NCI-H774 (cell line): ENCODE data around the gene FAM98B.

Experiments
- DNase-seq: peaks from one replicate; lab custom pipeline; 2025; lab: John Stamatoyannopoulos, UW

Gene FAM98B

DNA sequence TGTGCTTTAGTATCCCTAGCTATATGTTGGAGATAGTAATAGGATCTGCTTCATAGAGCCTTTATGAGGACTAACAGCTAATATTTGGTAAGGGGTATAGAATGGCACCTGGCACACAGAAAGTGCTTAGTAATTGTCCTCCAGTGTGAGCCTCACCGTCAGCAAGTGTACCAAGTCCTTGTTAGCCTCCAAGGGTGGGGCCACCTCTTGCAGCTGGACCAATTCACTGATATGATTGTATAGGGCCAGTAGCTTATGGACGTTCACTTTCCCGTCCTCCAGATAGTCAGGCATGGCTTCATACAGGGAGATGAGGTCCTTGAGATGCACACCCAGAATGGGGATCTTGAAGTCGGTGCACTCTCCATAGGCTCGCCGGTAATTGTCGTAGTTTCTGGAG lies 53.6 kb downstream of the FAM98B start:
- DNase-seq: no peak

DNA sequence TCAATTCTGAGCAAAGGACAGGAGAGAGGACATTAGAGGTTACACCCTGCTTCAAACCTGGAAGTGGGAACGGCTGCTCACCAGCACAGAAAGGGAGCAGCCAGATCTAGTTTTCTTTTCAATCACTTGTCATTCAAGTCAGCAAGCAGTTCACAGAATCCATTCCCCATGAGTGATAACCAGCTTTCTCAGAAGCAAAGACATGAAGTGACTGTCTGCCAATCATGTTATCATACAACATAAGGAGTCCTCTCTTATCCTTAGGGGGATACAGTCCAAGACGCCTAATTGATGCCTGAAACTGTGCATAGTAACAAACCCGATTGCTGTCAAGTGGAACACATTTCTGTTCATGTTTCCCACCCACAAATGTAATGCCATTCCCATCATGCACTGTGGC lies 54.7 kb downstream of the FAM98B start:
- DNase-seq: no peak

- no peak for DNase-seq
Observed at GRCh38 chr15:38509152-38509551, 55.2 kb downstream of the FAM98B start.

DNA sequence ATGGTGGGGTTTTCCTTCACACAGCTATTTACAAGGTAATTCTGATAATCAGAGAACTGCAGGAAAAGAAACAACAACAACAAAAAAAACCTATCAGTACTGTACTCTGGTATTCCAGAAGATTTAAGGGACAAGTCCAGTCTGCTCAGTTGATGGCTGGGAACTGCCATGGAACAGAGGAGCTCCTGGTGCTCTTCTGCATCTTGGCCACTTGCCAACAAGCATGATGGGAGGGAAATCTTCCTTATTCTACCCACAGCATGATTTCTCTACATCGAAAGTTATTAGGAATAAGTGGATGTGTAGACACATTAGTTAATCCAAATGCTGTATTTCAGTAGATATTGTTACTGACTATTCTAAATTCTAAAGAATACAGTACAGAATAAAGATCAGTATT lies 59.0 kb downstream of the FAM98B start:
- no peak for DNase-seq

GRCh38 chr15:38514601-38515000 lies 60.7 kb downstream of the FAM98B start:
- DNase-seq: no peak

DNA sequence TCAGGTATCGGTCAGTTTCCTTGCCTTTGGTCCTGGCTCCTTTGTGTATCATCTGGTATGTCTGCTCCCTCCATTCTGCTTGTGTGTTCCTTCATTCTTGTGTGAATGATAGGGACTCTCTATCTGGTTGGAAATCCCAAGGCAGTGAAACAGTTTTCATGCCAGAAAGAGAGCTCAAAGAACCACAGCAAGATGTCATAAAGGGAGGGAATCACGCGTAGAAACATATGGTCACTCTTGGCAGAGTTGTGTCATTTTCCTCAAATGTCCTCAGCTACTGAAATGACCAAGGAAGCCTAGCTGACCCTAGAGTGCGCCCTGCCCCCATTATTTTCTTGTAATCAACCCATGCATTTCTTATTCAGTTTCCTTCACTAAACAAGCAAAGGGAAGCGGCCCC lies 62.7 kb downstream of the FAM98B start:
- no peak for DNase-seq

DNA sequence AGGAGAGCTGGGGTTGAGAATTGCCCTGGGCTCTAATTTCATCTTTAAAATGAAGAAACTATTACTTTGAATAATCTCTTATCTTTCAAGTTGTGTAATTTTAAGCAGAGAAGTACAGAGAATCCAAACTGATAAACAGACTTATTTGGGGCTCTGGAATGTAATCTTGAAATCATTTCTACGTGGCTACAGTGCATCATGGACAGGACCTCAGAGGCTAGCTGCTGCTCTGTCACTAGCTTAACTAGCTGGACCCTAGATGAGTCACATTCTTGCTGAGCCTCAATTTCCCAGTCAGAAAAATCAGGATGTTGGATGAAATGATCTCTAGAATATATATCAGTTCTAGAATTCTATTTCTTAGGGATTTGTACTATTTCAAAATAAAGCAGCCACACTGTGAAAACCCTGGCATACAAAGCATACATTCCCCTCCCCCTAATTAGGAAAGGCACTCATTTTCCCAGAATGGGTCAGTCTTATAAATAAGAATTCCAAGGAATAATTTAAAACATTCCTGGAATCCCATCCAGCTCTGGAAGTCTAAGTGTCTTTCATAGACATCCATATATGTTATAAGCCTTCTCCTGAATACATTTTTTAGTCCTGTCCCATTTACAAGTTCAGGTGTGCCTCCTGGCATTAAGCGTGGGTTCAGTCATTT lies 63.5 kb downstream of the FAM98B start:
- no peak for DNase-seq

- no peak for DNase-seq
Observed at GRCh38 chr15:38518084-38518483, 64.2 kb downstream of the FAM98B start.

GRCh38 chr15:38520035-38520434 lies 66.1 kb downstream of the FAM98B start:
- no peak for DNase-seq

DNA sequence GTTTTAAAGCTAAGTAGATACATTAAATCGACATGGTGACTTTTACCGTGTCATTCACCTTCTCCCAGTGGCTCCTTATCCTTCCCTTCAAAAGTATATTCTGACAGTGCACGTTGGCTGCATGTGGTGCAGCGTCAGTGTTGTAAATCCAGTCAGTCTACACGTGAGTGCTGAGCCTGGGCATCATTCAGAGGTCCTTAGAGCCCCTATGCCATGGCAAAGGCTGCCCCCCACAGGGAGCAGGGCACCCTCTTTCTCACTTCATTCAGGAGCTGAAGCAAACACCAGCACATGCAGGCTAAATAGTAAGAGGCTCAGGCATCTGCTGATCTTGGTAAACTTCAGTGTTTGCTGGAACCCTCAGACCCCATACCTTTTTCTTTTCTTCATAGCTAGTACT lies 67.4 kb downstream of the FAM98B start:
- no peak for DNase-seq

DNA sequence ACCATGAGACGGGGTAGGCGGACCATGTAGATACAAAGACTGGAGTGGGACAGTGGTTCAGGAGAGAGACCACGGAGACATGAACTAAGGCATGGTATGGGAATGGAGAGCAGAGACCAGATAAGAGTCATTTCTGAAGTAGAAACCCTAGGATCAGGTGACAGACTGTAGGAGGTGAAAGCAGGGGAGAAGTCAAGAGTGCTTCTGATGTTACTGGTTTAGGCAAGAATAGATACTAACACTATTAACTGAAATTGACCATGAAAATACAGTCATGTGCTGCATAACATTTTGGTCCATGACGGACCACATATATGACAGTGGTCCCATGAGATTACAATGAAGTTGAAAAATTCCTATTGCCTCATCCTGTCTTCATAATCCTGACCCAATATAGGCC lies 69.0 kb downstream of the FAM98B start:
- no peak for DNase-seq

DNA sequence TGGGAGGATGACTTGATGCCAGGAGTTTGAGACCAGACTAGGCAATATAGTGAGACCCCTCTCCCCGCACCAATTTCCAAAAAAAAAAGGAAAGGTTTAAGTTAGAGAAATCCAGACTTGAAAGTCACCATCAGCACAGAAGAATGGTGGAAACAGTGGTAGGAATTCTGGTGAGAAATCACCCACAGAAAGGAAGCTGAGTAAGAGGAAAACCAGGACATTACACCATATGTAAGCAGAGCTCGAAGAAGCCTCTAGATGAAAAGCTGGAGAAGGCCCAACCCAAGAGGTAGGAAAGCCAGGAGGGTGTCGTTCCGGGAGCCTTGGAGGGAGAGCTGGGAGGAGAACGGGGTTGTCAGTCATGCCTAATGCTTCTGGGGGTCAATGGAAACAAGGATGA lies 70.2 kb downstream of the FAM98B start:
- DNase-seq: no peak

DNA sequence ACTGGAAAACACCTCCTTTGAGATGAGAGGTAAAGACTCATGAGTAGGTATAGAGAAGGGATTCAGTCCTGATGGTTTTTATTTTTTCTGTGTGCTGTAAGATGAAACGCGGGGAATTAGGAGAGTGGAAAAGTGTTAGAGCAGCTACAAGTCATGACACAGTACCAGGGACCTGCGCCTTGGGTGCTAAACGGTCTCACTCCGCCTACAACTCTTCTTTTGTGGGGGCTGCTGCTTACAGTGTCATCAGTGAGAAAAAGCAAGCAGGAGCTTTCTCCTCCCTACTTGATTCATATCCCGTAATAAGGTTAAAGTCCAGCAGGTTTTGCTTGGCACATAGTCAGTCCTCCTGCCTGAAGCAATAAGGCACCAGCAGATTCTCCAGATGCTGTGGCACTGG lies 71.6 kb downstream of the FAM98B start:
- no peak for DNase-seq

DNA sequence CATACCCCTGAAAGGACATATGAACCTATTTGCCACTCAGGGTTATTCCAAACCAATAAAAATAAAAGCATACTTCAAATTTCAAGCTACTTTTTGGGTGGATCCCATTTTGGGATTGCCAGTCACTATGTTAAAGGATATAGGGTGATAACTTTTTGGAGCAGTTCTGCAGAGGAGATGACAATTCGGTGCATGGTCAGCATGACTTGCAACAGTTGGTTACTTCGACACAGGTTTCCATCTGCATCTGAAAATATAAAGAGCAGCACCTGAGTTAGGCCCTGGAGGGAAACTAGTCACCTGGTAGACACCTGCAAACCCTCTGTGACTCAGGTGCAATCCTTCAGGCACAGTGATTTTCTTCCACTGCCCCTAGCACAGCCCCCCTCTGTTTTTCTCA lies 72.2 kb downstream of the FAM98B start:
- DNase-seq: no peak

DNA sequence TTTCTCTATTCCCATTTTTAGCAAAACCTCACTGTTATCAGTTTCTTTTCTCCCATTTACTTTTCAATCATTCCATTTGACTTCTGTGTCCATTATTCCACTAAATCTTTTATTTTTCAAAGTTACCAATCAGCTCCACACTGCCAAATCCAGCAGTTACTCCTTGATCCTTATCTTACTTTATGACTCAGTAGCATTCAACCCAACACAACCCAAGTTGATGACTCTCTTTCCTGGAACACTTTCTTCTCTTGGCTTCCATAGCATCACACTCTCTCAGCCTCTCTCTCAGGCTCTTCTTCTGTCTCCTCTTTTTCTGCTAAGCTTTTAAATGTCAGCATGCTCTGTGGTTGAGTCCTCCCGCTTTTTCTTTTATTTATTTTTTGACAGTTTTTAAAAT lies 74.4 kb downstream of the FAM98B start:
- no peak for DNase-seq

DNA sequence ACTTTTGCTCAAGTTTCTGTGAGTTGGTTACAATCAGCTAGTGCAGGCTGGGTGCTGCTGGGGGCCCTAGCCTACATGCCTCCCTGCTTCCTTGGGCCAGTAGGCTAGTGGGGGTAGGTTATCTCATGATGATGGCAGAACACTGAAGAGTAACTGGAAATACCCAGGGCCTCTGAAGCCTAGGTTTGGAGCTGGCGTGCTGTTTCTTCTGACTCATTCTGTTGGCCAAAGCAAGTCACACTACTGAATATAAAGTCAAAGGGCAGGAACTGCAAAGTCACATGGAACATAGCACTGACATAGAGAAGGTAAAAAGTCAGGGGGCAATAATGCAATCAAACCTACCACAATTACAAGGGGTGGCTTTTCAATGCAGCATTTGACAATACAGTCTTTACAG lies 76.2 kb downstream of the FAM98B start:
- no peak for DNase-seq

GRCh38 chr15:38531509-38531908 lies 77.6 kb downstream of the FAM98B start:
- no peak for DNase-seq

DNA sequence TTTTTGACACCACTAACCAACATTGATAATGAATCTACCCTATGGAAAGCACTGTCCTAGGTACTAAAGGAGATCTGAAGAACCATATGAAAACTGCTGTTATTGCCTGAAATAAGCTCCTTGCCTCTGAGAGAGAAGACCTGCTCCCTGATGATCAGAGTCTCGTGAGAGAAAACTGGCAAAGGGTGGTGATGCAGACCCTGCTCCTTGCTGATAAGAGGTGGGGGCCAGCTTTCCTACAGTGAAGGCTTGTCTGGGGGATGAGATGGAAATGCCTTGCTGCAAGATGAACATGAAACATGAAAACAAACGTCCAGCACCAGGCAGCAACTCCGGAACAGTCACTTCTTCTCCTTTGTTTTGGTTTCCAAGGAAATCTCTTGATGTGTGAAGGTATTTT lies 78.8 kb downstream of the FAM98B start:
- no peak for DNase-seq

DNA sequence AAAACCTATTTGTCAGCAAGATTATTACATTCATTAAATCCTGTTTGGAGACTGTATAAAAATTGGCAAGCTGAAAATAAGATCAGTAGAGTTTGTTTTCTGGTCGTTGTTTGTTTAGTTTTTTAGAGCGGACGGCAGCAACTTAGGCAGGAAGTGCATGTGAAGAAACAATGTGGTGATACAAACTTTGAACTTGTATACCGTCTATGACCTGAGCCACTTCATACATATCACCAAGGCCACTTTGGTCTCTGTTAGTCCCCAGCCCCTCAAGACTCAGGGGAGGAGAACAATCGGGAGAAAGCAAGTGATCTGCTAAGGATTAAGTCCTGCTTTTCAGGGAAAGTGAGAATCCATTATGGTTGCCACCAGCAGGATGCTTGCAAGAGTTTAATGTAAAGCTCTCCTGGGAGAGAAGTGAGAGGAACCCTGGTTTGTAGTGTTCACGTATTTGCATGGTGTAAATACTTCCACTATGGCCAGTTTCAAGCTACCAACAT lies 79.5 kb downstream of the FAM98B start:
- no peak for DNase-seq

DNA sequence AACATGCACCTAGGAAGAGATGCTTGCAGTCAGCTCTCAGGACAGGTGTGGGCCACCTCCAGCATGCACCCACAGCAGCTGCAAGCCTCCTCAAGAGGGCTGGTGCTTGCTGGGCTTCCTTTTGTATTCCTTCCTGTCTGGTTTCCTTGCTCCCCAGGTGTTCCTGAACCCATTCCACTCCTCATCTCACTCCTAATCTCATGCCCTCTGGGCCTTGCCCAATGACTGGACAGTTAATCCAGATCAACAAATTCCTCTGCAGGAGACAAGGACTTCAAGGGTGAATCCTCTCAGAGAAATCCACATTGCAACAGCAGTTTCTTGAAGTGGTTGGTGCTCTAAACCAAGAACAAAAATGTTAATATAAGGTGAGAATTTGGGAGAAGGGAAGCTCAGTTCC lies 80.0 kb downstream of the FAM98B start:
- no peak for DNase-seq

- DNase-seq: no peak
Observed at GRCh38 chr15:38534691-38535090, 80.8 kb downstream of the FAM98B start.

- DNase-seq: no peak
Observed at GRCh38 chr15:38535491-38536200, 81.7 kb downstream of the FAM98B start.

GRCh38 chr15:38536201-38536676 lies 82.3 kb downstream of the FAM98B start:
- no peak for DNase-seq
